Stimulated activated CD4-positive, alpha-beta T cell treated with anti-CD3 and anti-CD28 coated beads, Interleukin-4, amount 100 ng/mL, for 24 hours (primary cell): ENCODE measurements around the gene EID2.

Experiments used
- DNase-seq: peaks from one replicate; pipeline ENCODE4 v3.0.0-alpha.2; 2020

EID2 gene

DNA sequence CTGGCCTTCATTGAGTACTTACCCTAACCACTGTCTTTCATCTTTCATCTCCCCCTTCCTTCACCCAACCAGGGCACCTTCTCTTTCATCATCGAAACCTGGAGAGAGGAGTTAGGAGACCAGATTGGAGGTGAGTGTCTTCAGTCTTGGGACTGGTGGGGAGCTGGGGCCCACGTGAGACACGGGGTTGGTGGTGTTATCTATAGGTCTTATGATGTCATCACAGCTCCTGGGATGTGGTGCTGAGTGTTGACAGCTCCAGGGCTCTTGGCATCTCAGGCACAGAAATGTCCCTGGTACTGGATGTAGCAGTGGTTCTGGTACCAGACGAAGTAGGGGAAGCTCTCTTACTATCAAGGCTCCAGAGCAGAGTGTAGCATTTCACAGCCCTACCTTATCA is 39.4 kb downstream of the EID2 start:
- no peak for DNase-seq

DNA sequence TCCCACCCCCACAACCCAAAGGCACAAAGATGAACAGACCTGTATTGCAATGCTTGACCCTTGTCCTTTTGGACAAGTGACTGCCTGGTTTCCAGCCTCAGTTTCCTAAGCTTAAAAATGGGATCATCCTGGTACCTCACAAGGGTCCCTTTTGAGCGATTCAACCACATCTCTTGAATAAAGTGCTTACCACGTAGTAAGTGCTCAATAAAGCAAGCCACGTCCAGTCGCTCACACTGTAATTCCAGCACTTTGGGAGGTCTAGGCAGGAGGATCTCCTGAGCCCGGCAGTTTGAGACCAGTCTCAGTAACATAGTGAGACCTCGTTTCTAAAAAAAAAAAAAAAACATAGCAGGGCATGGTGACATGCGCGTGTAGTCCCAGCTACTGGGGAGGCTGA is 40.0 kb downstream of the EID2 start:
- DNase-seq, result no peak

DNA sequence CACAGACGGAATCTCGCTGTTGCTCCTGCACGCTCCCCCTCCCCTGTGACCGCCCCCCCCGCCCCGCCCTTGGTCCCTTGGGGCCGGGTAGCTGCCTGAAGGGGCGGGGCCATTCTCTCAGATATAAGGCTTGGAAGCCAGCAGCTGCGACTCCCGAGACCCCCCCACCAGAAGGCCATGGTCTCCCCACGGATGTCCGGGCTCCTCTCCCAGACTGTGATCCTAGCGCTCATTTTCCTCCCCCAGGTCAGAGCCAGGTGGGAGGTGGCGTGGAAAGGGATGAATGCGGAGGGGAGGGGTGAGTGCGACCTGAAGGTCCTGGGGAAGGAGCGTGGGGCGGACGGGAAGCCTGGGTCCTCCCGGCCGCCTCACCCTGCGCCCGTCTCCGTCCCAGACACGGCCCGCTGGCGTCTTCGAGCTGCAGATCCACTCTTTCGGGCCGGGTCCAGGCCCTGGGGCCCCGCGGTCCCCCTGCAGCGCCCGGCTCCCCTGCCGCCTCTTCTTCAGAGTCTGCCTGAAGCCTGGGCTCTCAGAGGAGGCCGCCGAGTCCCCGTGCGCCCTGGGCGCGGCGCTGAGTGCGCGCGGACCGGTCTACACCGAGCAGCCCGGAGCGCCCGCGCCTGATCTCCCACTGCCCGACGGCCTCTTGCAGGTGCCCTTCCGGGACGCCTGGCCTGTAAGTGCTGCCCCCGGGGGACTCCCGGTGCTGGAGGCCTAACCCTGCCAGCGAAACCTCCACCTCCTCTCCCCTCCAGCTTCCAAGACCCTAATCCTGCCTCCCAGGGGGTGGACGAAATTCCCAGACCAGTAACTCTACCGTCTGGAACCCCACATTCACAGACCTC is 40.9 kb downstream of the EID2 start, which contains the start of gene DLL3:
DLL3 (plus strand) TSS at position 150 of the 845 bp plus-strand sequence; CDS start at position 178, 28 bp downstream.
- no peak for DNase-seq

DNA sequence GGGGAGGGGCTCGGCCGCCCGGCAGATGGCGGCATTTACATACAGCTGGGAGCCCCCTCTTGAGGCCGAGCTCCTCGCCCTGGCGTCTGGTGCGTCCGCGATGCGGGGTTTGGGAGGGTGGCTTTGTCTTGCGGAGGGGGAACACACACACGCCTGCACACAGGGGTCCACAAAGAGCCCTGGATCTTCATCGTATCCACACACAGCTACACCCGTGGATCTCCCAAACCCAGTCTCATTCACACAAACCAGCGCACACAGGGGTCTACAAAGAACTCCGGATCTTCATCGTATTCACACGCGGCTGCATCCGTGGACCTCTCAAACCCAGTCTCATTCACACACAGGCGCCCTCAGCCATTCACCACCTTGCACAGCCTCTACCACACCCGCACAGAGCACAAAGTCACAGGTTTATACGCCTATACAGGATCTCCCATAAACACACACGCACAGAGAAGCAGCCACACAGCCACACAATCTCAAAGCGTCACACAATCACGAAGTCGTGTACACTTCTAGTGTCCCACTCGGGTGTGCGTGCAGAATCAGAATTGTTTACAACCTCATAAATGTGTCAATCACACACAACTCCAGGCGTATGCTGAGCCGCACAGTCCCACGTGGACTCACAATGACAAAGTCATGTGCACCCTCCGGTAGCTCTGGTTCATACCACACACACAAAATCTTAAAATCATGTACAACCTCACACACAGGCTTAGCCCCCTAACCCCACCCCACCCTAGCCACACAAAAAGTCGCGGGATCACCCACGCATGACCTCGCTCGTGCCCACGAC is 41.8 kb downstream of the EID2 start:
- DNase-seq, result no peak

DNA sequence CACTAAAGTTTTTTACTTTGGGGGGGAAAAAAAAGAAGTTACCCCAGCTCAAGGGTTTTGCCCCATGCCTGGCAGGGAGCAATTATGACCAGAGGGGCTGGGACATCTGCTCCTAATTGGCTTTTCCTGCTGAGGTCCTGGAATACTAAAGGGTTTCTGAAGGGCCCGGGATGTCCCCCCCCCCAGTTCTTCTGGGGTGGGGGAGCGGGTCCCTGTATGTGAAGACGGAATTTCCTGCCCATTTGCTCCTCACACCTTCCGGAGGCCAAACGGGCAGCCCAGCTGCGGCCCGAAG is 42.3 kb downstream of the EID2 start:
- DNase-seq, result no peak

DNA sequence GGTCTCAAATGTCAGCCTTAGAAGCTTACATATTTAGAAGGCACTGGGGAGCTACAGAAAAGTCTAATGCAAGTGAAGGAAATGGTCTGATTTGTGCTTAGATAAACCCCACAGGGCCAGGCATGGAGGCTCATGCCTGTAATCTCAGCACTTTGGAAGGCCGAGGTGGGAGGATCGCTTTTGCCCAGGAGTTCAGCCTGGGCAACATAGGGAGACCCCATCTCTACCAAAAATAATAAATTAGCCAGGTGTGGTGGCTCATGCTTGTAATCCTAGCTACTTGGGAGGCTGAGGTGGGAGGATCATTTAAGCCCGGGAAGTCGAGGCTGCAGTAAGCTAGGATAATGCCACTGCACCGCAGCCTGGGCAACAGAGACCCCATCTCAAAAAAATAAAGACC is 43.9 kb downstream of the EID2 start:
- DNase-seq, result no peak

DNA sequence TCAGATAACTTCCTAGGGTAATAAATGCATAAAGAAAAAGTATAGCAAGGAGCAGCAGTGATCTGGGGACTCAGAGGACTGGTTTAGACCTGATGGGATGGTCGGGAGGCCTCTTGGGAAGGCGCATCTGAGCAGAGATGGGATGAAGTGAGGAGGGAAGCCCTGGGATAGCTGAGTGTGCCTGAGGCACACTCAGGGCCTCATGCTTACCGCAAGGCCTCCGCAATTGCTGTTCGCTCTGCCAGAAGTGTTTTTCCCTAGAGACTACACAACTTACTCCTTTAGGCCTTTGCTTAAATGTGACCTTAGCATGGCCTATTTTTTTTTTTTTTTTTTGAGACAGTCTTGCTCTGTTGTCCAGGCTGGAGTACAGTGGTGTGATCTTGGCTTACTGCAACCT is 45.3 kb downstream of the EID2 start:
- no peak for DNase-seq

DNA sequence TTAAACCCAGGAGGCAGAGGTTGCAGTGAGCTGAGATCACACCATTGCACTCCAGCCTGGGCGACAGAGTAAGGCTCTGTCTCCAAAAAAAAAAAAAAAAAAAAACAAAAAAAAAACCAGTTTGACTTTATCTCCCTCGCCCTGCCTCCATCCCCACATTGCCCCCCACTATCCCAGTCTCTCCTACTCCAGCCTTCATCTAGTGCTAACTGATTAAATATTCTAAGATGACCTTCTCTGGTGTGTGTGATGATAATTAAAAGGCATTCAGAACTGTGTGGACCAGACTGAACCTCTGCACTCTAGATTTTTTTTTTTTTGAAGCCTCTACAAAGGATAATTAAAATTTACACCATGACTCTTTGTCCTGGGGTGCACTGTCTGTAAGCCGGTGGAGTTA is 47.2 kb downstream of the EID2 start:
- DNase-seq, result no peak

DNA sequence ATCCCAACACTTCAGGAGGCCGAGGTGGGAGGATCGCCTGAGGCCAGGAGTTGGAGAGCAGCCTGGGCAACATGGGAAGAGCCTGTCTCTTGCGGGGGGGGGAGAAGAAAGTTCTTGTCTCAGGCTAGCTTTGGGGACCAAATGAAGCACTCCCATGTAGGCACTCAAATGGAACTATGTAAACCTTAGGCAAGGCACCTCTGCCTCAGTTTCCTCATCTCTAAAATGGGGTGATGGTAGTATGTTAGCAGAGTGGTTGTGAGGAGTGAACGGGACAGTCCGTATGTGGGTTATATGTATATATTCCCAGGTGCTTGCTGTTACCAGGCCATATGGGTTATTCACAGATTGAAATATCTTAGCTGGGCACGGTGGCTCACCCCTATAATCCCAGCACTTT is 47.7 kb downstream of the EID2 start:
- DNase-seq, result no peak

DNA sequence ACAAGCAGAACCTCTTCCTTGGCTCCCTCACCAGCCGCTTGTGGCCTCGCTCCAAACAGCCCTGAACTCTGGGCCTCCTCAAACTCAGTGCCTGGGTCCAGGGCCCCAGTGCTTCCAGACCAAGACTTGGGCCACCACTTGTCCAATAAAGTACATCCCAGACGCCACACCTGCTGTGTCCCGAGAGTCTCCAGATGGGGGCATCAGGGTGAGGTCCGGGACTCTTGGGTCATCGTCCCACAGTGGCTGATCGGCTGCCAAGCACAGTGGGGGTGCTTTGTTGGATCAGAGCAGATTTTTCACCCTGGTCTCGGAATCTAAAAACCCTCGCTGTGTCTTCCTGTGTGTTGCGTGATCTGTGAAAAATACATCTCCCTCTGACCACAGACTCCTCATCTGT is 50.2 kb downstream of the EID2 start:
- DNase-seq, result no peak
